ENCODE measurements around the gene PLA2G10.
"Not testable (repeated sequence)": the region's sequence is repeated elsewhere in the genome, so short reads cannot be mapped to it uniquely, and the experiment has no call there.

The PLA2G10 gene

DNA sequence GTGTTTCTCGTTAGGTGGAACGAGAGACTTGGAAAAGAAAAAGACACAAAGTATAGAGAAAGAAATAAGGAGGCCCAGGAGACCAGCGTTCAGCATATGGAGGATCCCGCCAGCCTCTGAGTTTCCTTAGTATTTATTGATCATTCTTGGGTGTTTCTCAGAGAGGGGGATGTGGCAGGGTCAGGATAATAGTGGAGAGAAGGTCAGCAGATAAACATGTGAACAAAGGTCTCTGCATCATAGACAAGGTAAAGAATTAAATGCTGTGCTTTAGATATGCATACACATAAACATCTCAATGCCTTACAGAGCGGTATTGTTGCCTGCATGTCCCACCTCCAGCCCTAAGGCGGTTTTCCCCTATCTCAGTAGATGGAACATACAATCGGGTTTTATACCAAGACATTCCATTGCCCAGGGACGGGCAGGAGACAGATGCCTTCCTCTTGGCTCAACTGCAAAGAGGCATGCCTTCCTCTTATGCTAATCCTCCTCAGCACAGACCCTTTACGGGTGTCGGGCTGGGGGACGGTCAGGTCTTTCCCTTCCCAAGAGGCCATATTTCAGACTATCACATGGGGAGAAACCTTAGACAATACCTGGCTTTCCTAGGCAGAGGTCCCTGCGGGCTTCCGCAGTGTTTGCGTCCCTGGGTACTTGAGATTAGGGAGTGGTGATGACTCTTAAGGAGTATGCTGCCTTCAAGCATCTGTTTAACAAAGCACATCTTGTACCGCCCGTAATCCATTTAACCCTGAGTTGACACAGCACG is 57.7 kb downstream of the PLA2G10 start:
- CTCF ChIA-PET; H3K4me1 ChIP-seq (ENCODE audit: control insufficient read depth, insufficient read depth, low read length); H3K4me3 ChIP-seq (ENCODE audit: low read depth, low read length): not testable (repeated sequence)

DNA sequence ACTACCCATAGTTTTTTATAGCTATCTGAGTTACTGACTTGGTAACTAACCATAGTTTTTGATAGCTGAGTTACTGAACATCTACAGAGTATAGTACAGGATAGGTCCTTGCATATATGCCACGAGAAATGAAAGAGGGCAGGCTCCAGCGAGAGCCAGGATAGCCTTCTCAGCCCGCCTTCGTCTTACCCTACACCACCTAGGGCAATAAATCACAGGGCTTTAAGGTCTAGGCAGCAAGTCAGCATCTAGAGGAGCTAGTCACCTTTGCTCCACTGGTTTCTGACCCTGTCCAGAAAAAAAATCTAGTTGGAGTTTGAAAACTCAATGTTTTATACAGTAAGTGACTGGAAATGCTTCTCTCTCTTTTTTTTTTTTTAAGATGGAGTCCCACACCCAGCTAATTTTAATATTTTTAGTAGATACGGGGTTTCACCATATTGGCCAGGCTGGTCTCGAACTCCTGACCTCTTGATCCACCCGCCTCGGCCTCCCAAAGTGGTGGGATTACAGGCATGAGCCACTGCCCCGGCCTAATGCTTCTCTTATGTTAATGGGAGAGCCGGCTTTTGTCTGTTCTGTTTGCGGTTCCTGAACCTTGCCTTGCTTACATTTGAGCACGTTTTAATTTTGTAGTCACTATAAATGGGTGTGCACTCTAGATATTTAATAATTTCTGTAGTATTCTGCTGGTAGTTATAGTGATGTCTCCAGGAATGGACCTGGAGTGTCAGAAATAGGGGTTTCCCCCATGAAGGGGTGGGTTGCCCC is 58.5 kb downstream of the PLA2G10 start:
- TF ChIP-seq, protein P1, sequence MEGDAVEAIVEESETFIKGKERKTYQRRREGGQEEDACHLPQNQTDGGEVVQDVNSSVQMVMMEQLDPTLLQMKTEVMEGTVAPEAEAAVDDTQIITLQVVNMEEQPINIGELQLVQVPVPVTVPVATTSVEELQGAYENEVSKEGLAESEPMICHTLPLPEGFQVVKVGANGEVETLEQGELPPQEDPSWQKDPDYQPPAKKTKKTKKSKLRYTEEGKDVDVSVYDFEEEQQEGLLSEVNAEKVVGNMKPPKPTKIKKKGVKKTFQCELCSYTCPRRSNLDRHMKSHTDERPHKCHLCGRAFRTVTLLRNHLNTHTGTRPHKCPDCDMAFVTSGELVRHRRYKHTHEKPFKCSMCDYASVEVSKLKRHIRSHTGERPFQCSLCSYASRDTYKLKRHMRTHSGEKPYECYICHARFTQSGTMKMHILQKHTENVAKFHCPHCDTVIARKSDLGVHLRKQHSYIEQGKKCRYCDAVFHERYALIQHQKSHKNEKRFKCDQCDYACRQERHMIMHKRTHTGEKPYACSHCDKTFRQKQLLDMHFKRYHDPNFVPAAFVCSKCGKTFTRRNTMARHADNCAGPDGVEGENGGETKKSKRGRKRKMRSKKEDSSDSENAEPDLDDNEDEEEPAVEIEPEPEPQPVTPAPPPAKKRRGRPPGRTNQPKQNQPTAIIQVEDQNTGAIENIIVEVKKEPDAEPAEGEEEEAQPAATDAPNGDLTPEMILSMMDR (tag by site-specific recombination; IDR thresholded peaks at IDR 0.05): no peak
- TF ChIP-seq SP7 (tag by site-specific recombination; IDR thresholded peaks at IDR 0.05): no peak
- ChIA-PET CTCF (no interaction called here), POLR2A (no interaction called here)
- H3K27ac ChIP-seq (ENCODE audit: extremely low read depth, low read depth, low read length): no peak overlapping the region
- H3K9me3 ChIP-seq (ENCODE audit: control insufficient read depth, insufficient read depth, low read depth, low read length): no peaks in the 10 kb centered on the region
- 0 out of 2 replicates have a peak, but pooled peaks cover under 1% of the 10 kb centered on the region for H3K4me1 ChIP-seq (ENCODE audit: control insufficient read depth, insufficient read depth, low read length)
- peaks cover 5 to 30% of the 10 kb centered on the region in 2 experiments; a peak in 2 of 3 replicates for H3K36me3 ChIP-seq (ENCODE audit: control insufficient read depth in 2 of 2, insufficient read depth in 1 of 2, low read length in 2 of 2)
- no peak overlapping the region for H3K4me3 ChIP-seq (ENCODE audit: low read depth, low read length)

More for the DNA sequence above, 57.7 kb downstream of the PLA2G10 start:
- H3K36me3 ChIP-seq (ENCODE audit: control insufficient read depth in 2 of 2, insufficient read depth in 1 of 2, low read length in 2 of 2): peaks cover 5 to 36% of the 10 kb centered on the region in 2 experiments; a peak in 2 of 3 replicates
- POLR2A ChIA-PET; H3K27ac ChIP-seq (ENCODE audit: extremely low read depth, low read depth, low read length); H3K9me3 ChIP-seq (ENCODE audit: control insufficient read depth, insufficient read depth, low read depth, low read length): not testable (repeated sequence)
- TF ChIP-seq WT1 (tag by site-specific recombination; IDR thresholded peaks at IDR 0.05): peak; percentile 55; the same call in 1 of the 2 replicates
- TF ChIP-seq, protein P2, sequence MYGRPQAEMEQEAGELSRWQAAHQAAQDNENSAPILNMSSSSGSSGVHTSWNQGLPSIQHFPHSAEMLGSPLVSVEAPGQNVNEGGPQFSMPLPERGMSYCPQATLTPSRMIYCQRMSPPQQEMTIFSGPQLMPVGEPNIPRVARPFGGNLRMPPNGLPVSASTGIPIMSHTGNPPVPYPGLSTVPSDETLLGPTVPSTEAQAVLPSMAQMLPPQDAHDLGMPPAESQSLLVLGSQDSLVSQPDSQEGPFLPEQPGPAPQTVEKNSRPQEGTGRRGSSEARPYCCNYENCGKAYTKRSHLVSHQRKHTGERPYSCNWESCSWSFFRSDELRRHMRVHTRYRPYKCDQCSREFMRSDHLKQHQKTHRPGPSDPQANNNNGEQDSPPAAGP (tag by site-specific recombination; IDR thresholded peaks at IDR 0.05): 0 out of 2 replicates have a peak, but pooled peaks have one; percentile 55

DNA sequence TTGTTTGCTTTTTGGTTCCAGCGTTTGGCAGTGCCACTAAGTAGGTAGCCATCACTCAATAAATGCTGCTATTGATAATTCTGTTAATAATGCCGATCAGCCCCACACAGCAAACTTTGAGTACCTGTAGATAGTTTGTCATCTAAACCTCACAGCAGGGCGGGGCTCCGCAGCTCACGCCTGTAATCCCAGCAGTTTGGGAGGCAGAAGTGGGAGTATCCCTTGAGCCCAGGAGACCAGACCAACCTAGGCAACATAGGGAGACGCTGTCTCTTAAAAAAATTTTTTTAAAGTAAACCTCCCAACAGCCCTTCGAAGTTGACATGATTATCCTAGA is 59.8 kb downstream of the PLA2G10 start:
- no peak overlapping the region for H3K27ac ChIP-seq (ENCODE audit: extremely low read depth, low read depth, low read length)
- POLR2A ChIA-PET: interaction anchor here (0.7 to 1.4 kb wide), 5 partner anchors 8 to 17 kb away, joined by 3 to 5 read pairs (median 4); no protein-coding TSS in a partner anchor
- CTCF ChIA-PET: no interaction called here
- peak overlapping the region; percentile 6 for H3K4me3 ChIP-seq (ENCODE audit: low read depth, low read length)
- 0 out of 2 replicates have a peak, but pooled peaks cover 4% of the 10 kb centered on the region for H3K4me1 ChIP-seq (ENCODE audit: control insufficient read depth, insufficient read depth, low read length)
- no peak for TF ChIP-seq ZNF610 (tag by site-specific recombination; IDR thresholded peaks at IDR 0.05; ENCODE audit: borderline replicate concordance)
- TF ChIP-seq ZNF624 (tag by site-specific recombination; IDR thresholded peaks at IDR 0.05): no peak
- TF ChIP-seq ZNF311 (tag by site-specific recombination; IDR thresholded peaks at IDR 0.05; ENCODE audit: borderline replicate concordance): no peak
- TF ChIP-seq ZNF121 (tag by site-specific recombination; IDR thresholded peaks at IDR 0.05): no peak
- TF ChIP-seq ZNF660 (tag by site-specific recombination; IDR thresholded peaks at IDR 0.05): no peak
- TF ChIP-seq ZNF394 (tag by site-specific recombination; IDR thresholded peaks at IDR 0.05; ENCODE audit: borderline replicate concordance): no peak
- no peak for TF ChIP-seq YY2 (tag by site-specific recombination; IDR thresholded peaks at IDR 0.05)
- no peak for TF ChIP-seq ZNF777 (tag by site-specific recombination; IDR thresholded peaks at IDR 0.05; ENCODE audit: borderline replicate concordance)
- no peak for TF ChIP-seq ZNF133 (tag by site-specific recombination; IDR thresholded peaks at IDR 0.05)
- no peak for TF ChIP-seq HOXA7 (CRISPR knock-in tag; IDR thresholded peaks at IDR 0.05; ENCODE audit: borderline replicate concordance)
- no peak for TF ChIP-seq ZNF76 (tag by site-specific recombination; IDR thresholded peaks at IDR 0.05; ENCODE audit: borderline replicate concordance, low read depth)
- TF ChIP-seq, protein P3, sequence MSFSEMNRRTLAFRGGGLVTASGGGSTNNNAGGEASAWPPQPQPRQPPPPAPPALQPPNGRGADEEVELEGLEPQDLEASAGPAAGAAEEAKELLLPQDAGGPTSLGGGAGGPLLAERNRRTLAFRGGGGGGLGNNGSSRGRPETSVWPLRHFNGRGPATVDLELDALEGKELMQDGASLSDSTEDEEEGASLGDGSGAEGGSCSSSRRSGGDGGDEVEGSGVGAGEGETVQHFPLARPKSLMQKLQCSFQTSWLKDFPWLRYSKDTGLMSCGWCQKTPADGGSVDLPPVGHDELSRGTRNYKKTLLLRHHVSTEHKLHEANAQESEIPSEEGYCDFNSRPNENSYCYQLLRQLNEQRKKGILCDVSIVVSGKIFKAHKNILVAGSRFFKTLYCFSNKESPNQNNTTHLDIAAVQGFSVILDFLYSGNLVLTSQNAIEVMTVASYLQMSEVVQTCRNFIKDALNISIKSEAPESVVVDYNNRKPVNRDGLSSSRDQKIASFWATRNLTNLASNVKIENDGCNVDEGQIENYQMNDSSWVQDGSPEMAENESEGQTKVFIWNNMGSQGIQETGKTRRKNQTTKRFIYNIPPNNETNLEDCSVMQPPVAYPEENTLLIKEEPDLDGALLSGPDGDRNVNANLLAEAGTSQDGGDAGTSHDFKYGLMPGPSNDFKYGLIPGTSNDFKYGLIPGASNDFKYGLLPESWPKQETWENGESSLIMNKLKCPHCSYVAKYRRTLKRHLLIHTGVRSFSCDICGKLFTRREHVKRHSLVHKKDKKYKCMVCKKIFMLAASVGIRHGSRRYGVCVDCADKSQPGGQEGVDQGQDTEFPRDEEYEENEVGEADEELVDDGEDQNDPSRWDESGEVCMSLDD (tag by site-specific recombination; IDR thresholded peaks at IDR 0.05): no peak
- no peak for TF ChIP-seq ZNF366 (tag by site-specific recombination; conservative IDR thresholded peaks at IDR 0.05)
- TF ChIP-seq, protein P4, sequence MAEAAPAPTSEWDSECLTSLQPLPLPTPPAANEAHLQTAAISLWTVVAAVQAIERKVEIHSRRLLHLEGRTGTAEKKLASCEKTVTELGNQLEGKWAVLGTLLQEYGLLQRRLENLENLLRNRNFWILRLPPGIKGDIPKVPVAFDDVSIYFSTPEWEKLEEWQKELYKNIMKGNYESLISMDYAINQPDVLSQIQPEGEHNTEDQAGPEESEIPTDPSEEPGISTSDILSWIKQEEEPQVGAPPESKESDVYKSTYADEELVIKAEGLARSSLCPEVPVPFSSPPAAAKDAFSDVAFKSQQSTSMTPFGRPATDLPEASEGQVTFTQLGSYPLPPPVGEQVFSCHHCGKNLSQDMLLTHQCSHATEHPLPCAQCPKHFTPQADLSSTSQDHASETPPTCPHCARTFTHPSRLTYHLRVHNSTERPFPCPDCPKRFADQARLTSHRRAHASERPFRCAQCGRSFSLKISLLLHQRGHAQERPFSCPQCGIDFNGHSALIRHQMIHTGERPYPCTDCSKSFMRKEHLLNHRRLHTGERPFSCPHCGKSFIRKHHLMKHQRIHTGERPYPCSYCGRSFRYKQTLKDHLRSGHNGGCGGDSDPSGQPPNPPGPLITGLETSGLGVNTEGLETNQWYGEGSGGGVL (tag by site-specific recombination; IDR thresholded peaks at IDR 0.05): no peak
- no peaks in the 10 kb centered on the region for H3K9me3 ChIP-seq (ENCODE audit: control insufficient read depth, insufficient read depth, low read depth, low read length)
- peaks cover 4 to 19% of the 10 kb centered on the region in 2 experiments; a peak in 2 of 3 replicates for H3K36me3 ChIP-seq (ENCODE audit: control insufficient read depth in 2 of 2, insufficient read depth in 1 of 2, low read length in 2 of 2)

All from HEK293 (cell line).